HG03139 (cell line): ENCODE results near the gene PGD.
"Not testable (repeated sequence)": the region's sequence is repeated elsewhere in the genome, so short reads cannot be mapped to it uniquely, and the experiment has no call there.

Source experiments
- ATAC-seq: cut with Tn5 transposase; IDR thresholded peaks from one replicate; pipeline ENCODE4 v1.9.1; 2021; ENCODE audit not compliant: unreplicated experiment

The PGD gene

GRCh38 chr1:10433790-10434189 lies 34.9 kb downstream of the PGD start:
- ATAC-seq, result no peak

- no peak for ATAC-seq
Observed at GRCh38 chr1:10434590-10434989, 35.7 kb downstream of the PGD start.

- no peak for ATAC-seq
Observed at GRCh38 chr1:10437052-10437451, 38.2 kb downstream of the PGD start.

GRCh38 chr1:10438677-10439163 lies 39.9 kb downstream of the PGD start:
- no peak for ATAC-seq

GRCh38 chr1:10440305-10440704 lies 41.4 kb downstream of the PGD start:
- ATAC-seq, result no peak

GRCh38 chr1:10440794-10441193 lies 41.9 kb downstream of the PGD start:
- no peak for ATAC-seq

GRCh38 chr1:10444248-10444647 lies 45.4 kb downstream of the PGD start:
- no peak for ATAC-seq

GRCh38 chr1:10444795-10445397 lies 46.0 kb downstream of the PGD start:
- no peak for ATAC-seq

- ATAC-seq, result no peak
Observed at GRCh38 chr1:10446790-10447422, 48.0 kb downstream of the PGD start.

GRCh38 chr1:10449751-10450150 lies 50.9 kb downstream of the PGD start, which contains the start of gene CORT:
Gene CORT, plus strand, starts transcription at chr1:10450031. Its CDS starts 193 bp downstream, at chr1:10450224.
- ATAC-seq, result no peak

GRCh38 chr1:10450156-10450814 lies 51.4 kb downstream of the PGD start:
- ATAC-seq, result no peak

GRCh38 chr1:10450836-10451235 lies 52.0 kb downstream of the PGD start:
- ATAC-seq, result no peak

GRCh38 chr1:10451287-10451686 lies 52.4 kb downstream of the PGD start:
- ATAC-seq, result no peak

GRCh38 chr1:10456048-10456447 lies 57.2 kb downstream of the PGD start:
- ATAC-seq, result no peak

- ATAC-seq, result no peak
Observed at GRCh38 chr1:10456661-10457060, 57.8 kb downstream of the PGD start.

- ATAC-seq, result not testable (repeated sequence)
Observed at GRCh38 chr1:10457462-10457861, 58.6 kb downstream of the PGD start.

- no peak for ATAC-seq
Observed at GRCh38 chr1:10457875-10458274, 59.0 kb downstream of the PGD start.

GRCh38 chr1:10459184-10459583 lies 60.3 kb downstream of the PGD start:
- ATAC-seq, result no peak

GRCh38 chr1:10467078-10467477 lies 68.2 kb downstream of the PGD start:
- ATAC-seq, result no peak

- no peak for ATAC-seq
Observed at GRCh38 chr1:10470043-10470442, 71.2 kb downstream of the PGD start.
